ENCODE data around the gene CPSF3. TPM values are rescaled to one million over a fixed set of nuclear protein-coding genes. Genes with fewer than 3 reads are reported as not detected.

The CPSF3 gene
- total RNA-seq, 8 experiments from 2014 or later = 32.7 to 64.5 (median 41.8) TPM

GRCh38 chr2:9401059-9401547 lies 22.4 kb upstream of the CPSF3 start:
- Histone ChIP-seq H3K27ac (no peak overlapping the region), H3K4me1 (replicated peaks in 1 of 2) (no peaks in the 10 kb centered on the region), H3K4me3 (no peak overlapping the region)
- peak in 5 of 8 experiments; percentile 5 to 91 (median 29) for ATAC-seq (replicated peaks in 6 of 8)
- in situ Hi-C loops (cut with MboI; ENCODE audit: low pct_unique_long_range_greater_than_20kb in 2 of 9, low sequenced_read_pairs in 9 of 9, unreplicated experiment in 9 of 9) = no loop called here
- WGBS, 10 experiments = 70 to 100% methylated on average over 2 of the region's 12 CpGs; no CpG with 5 or more reads in 8 of the 10 experiments

- Histone ChIP-seq H3K4me1 (replicated peaks in 1 of 2) (no peaks in the 10 kb centered on the region), H3K27ac (no peak overlapping the region), H3K4me3 (no peak overlapping the region)
- in situ Hi-C loops (cut with MboI; ENCODE audit: low pct_unique_long_range_greater_than_20kb in 2 of 9, low sequenced_read_pairs in 9 of 9, unreplicated experiment in 9 of 9) = no loop called here
- ATAC-seq (replicated peaks in 6 of 8) = peak in 1 of 8 experiments; percentile 6
- WGBS, 10 experiments = 70 to 100% (median 93%) methylated on average over 3 to 10 of the region's 19 CpGs; no CpG with 5 or more reads in 3 of the 10 experiments
Measured at GRCh38 chr2:9401646-9402371, 21.6 kb upstream of the CPSF3 start.

GRCh38 chr2:9403924-9404323 lies 19.5 kb upstream of the CPSF3 start:
- WGBS, 10 experiments = 54 to 100% (median 87%) methylated on average over 1 to 2 of the region's 2 CpGs; no CpG with 5 or more reads in 2 of the 10 experiments
- H3K27ac ChIP-seq = no peak overlapping the region
- no peaks in the 10 kb centered on the region for H3K4me1 ChIP-seq (replicated peaks in 1 of 2)
- H3K4me3 ChIP-seq = no peak overlapping the region
- in situ Hi-C loops (cut with MboI; ENCODE audit: low pct_unique_long_range_greater_than_20kb in 2 of 9, low sequenced_read_pairs in 9 of 9, unreplicated experiment in 9 of 9) = no loop called here
- ATAC-seq (replicated peaks in 6 of 8) = peak in 2 of 8 experiments; percentile 24 to 39

GRCh38 chr2:9404451-9404850 lies 19.0 kb upstream of the CPSF3 start:
- no peak overlapping the region for H3K27ac ChIP-seq
- in situ Hi-C loops (cut with MboI; ENCODE audit: low pct_unique_long_range_greater_than_20kb in 2 of 9, low sequenced_read_pairs in 9 of 9, unreplicated experiment in 9 of 9) = no loop called here
- no peak overlapping the region for H3K4me3 ChIP-seq
- 17 to 95% (median 83%) methylated on average over 1 to 4 of the region's 4 CpGs for WGBS, 10 experiments
- no peak for ATAC-seq (replicated peaks in 6 of 8)
- H3K4me1 ChIP-seq (replicated peaks in 1 of 2) = no peaks in the 10 kb centered on the region

- Histone ChIP-seq H3K4me3 (no peak overlapping the region), H3K27ac (no peak overlapping the region), H3K4me1 (replicated peaks in 1 of 2) (no peaks in the 10 kb centered on the region)
- 100% methylated on average over 1 to 2 of the region's 2 CpGs; no CpG with 5 or more reads in 2 of the 10 experiments for WGBS, 10 experiments
- no peak for ATAC-seq (replicated peaks in 6 of 8)
- in situ Hi-C loops (cut with MboI; ENCODE audit: low pct_unique_long_range_greater_than_20kb in 2 of 9, low sequenced_read_pairs in 9 of 9, unreplicated experiment in 9 of 9) = no loop called here
Measured at GRCh38 chr2:9405636-9406035, 17.8 kb upstream of the CPSF3 start.

GRCh38 chr2:9406529-9407362 lies 16.7 kb upstream of the CPSF3 start:
- in situ Hi-C loops (cut with MboI; ENCODE audit: low pct_unique_long_range_greater_than_20kb in 2 of 9, low sequenced_read_pairs in 9 of 9, unreplicated experiment in 9 of 9) = no loop called here
- Histone ChIP-seq H3K4me1 (replicated peaks in 1 of 2) (no peaks in the 10 kb centered on the region), H3K27ac (no peak overlapping the region), H3K4me3 (no peak overlapping the region)
- WGBS, 10 experiments = 79 to 100% (median 97%) methylated on average over 1 to 9 of the region's 13 CpGs; no CpG with 5 or more reads in 2 of the 10 experiments
- ATAC-seq (replicated peaks in 6 of 8) = peak in 1 of 8 experiments; percentile 9

- ATAC-seq (replicated peaks in 6 of 8) = peak in 3 of 8 experiments; percentile 22 to 42 (median 37)
- Histone ChIP-seq H3K27ac (no peak overlapping the region), H3K4me1 (replicated peaks in 1 of 2) (no peaks in the 10 kb centered on the region), H3K4me3 (no peak overlapping the region)
- WGBS, 10 experiments = 40 to 98% (median 87%) methylated on average over 1 to 7 of the region's 8 CpGs; no CpG with 5 or more reads in 1 of the 10 experiments
- in situ Hi-C loops (cut with MboI; ENCODE audit: low pct_unique_long_range_greater_than_20kb in 2 of 9, low sequenced_read_pairs in 9 of 9, unreplicated experiment in 9 of 9) = no loop called here
Measured at GRCh38 chr2:9407363-9407811, 16.1 kb upstream of the CPSF3 start.

- ATAC-seq (replicated peaks in 6 of 8) = peak in 3 of 8 experiments; percentile 45 to 92 (median 72)
- Histone ChIP-seq H3K4me1 (replicated peaks in 1 of 2) (no peaks in the 10 kb centered on the region), H3K4me3 (no peak overlapping the region), H3K27ac (no peak overlapping the region)
- in situ Hi-C loops (cut with MboI; ENCODE audit: low pct_unique_long_range_greater_than_20kb in 2 of 9, low sequenced_read_pairs in 9 of 9, unreplicated experiment in 9 of 9) = no loop called here
- 43 to 100% (median 83%) methylated on average over 1 to 8 of the region's 9 CpGs; no CpG with 5 or more reads in 3 of the 10 experiments for WGBS, 10 experiments
Measured at GRCh38 chr2:9408641-9409151, 14.8 kb upstream of the CPSF3 start.

GRCh38 chr2:9410108-9410507 lies 13.3 kb upstream of the CPSF3 start:
- 100% methylated on average over 1 to 3 of the region's 3 CpGs; no CpG with 5 or more reads in 7 of the 10 experiments for WGBS, 10 experiments
- H3K4me1 ChIP-seq (replicated peaks in 1 of 2) = no peaks in the 10 kb centered on the region
- in situ Hi-C loops (cut with MboI; ENCODE audit: low pct_unique_long_range_greater_than_20kb in 2 of 9, low sequenced_read_pairs in 9 of 9, unreplicated experiment in 9 of 9) = no loop called here
- H3K4me3 ChIP-seq = no peak overlapping the region
- no peak for ATAC-seq (replicated peaks in 6 of 8)
- no peak overlapping the region for H3K27ac ChIP-seq

GRCh38 chr2:9412781-9413180 lies 10.7 kb upstream of the CPSF3 start:
- no peak for ATAC-seq (replicated peaks in 6 of 8)
- no peak overlapping the region for H3K27ac ChIP-seq
- in situ Hi-C loops (cut with MboI; ENCODE audit: low pct_unique_long_range_greater_than_20kb in 2 of 9, low sequenced_read_pairs in 9 of 9, unreplicated experiment in 9 of 9) = no loop called here
- H3K4me1 ChIP-seq (replicated peaks in 1 of 2) = no peaks in the 10 kb centered on the region
- 75 to 98% (median 88%) methylated on average over 2 to 7 of the region's 7 CpGs; no CpG with 5 or more reads in 1 of the 10 experiments for WGBS, 10 experiments
- H3K4me3 ChIP-seq = no peak overlapping the region

- Histone ChIP-seq H3K4me3 (no peak overlapping the region), H3K4me1 (replicated peaks in 1 of 2) (peaks cover 0 to 1% of the 10 kb centered on the region in 2 donors), H3K27ac (no peak overlapping the region)
- 73 to 99% (median 80%) methylated on average over 1 to 10 of the region's 16 CpGs; no CpG with 5 or more reads in 3 of the 10 experiments for WGBS, 10 experiments
- ATAC-seq (replicated peaks in 6 of 8) = no peak
- in situ Hi-C loops (cut with MboI; ENCODE audit: low pct_unique_long_range_greater_than_20kb in 2 of 9, low sequenced_read_pairs in 9 of 9, unreplicated experiment in 9 of 9) = no loop called here
Measured at GRCh38 chr2:9415516-9416169, 7.8 kb upstream of the CPSF3 start.

GRCh38 chr2:9416267-9416961 lies 7.0 kb upstream of the CPSF3 start:
- no peak overlapping the region for H3K4me3 ChIP-seq
- no peak overlapping the region for H3K27ac ChIP-seq
- in situ Hi-C loops (cut with MboI; ENCODE audit: low pct_unique_long_range_greater_than_20kb in 2 of 9, low sequenced_read_pairs in 9 of 9, unreplicated experiment in 9 of 9) = no loop called here
- no peak for ATAC-seq (replicated peaks in 6 of 8)
- H3K4me1 ChIP-seq (replicated peaks in 1 of 2) = peaks cover 0 to 2% of the 10 kb centered on the region in 2 donors
- WGBS, 10 experiments = 40 to 100% (median 90%) methylated on average over 2 to 8 of the region's 9 CpGs; no CpG with 5 or more reads in 3 of the 10 experiments

Data from motor neuron (in vitro differentiated cells).